ENCODE data around the gene ENC1.

GRCh38 chr5:74652576-74652975 lies 12.0 kb upstream of the ENC1 start:
- TF ChIP-seq EP300 (IDR thresholded peaks at IDR 0.05): no peak
- TF ChIP-seq CTCF (IDR thresholded peaks at IDR 0.05): no peak

Measured in suprapubic skin (tissue), 3 donors.